Left lobe of liver (tissue), 2 donors: ENCODE measurements around the gene DNAH9. TPM values are rescaled to one million over a fixed set of nuclear protein-coding genes. Genes with fewer than 3 reads are reported as not detected.

Experiments
- ATAC-seq: fragments of 200-7000 bp; cut with Tn5 transposase; one replicate; pipeline ENCODE4 v1.9.1; 2020; ENCODE audit warnings: mild to moderate bottlenecking, moderate library complexity
- DNase-seq: peaks from one replicate; pipeline ENCODE4 v3.0.0-alpha.2; 2020; ENCODE audit warnings: low spot score
- total RNA-seq: library from RNA; stranded (reverse); gene quantifications from one replicate; pipeline ENCODE4 v1.2.1, GENCODE V29; 2021
- donor health status: DM: no; HTN: no; CAD: no; lungs with moderate emphysema.
- donor health status: DM: no; HTN: yes; CAD: no.

Gene DNAH9, protein sequence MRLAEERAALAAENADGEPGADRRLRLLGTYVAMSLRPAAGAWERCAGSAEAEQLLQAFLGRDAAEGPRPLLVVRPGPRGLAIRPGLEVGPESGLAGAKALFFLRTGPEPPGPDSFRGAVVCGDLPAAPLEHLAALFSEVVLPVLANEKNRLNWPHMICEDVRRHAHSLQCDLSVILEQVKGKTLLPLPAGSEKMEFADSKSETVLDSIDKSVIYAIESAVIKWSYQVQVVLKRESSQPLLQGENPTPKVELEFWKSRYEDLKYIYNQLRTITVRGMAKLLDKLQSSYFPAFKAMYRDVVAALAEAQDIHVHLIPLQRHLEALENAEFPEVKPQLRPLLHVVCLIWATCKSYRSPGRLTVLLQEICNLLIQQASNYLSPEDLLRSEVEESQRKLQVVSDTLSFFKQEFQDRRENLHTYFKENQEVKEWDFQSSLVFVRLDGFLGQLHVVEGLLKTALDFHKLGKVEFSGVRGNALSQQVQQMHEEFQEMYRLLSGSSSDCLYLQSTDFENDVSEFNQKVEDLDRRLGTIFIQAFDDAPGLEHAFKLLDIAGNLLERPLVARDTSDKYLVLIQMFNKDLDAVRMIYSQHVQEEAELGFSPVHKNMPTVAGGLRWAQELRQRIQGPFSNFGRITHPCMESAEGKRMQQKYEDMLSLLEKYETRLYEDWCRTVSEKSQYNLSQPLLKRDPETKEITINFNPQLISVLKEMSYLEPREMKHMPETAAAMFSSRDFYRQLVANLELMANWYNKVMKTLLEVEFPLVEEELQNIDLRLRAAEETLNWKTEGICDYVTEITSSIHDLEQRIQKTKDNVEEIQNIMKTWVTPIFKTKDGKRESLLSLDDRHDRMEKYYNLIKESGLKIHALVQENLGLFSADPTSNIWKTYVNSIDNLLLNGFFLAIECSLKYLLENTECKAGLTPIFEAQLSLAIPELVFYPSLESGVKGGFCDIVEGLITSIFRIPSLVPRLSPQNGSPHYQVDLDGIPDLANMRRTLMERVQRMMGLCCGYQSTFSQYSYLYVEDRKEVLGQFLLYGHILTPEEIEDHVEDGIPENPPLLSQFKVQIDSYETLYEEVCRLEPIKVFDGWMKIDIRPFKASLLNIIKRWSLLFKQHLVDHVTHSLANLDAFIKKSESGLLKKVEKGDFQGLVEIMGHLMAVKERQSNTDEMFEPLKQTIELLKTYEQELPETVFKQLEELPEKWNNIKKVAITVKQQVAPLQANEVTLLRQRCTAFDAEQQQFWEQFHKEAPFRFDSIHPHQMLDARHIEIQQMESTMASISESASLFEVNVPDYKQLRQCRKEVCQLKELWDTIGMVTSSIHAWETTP (N-terminal part only)
- 0.20 TPM for total RNA-seq

GRCh38 chr17:11598274-11599221 lies at the start of gene DNAH9:
Gene DNAH9 (plus strand): TSS chr17:11598470. CDS start chr17:11598499, 29 bp downstream.
- ATAC-seq = peak; percentile 98

DNA sequence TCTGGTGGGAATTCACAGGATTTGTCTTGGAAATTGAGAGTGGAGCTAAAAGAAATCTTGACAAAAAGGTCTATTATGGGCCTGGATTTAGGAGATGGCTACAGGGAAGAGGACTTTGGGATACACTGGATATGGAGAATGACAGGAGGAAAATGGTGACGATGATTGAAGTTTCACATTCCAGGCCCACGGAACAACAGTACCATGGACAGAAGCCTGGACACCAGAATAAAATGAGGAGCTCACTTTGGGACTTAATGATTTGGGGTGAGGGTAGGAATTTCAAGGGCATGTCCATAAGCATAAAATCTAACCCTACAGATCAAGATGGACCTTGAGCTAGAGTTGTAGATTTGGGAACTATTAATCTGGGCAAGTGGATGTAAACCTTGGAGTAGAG lies 47.8 kb upstream of the DNAH9 start:
- ATAC-seq = no peak
- DNase-seq = no peak

More at GRCh38 chr17:11598274-11599221, at the start of gene DNAH9:
- peak; percentile 91 for DNase-seq

DNA sequence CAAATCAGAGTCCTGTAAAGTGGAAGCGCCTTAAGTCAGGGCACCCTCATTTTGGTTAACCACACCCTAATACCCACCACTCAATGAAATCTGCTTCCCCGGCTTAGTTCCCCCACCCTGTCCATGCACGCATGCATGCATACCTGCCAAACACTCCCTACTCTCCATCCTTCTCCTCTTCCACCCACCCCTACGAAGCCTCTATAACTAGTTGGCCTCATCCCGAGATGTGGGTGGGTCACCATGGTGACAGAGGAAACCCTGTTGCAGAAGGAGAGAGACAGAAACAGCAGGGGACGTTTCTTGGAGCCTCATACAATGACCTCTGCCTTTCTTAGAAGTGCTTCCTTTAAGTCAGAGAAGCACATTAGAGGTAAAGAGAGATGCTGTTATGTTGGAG lies 46.8 kb upstream of the DNAH9 start:
- ATAC-seq = no peak
- DNase-seq = no peak

DNA sequence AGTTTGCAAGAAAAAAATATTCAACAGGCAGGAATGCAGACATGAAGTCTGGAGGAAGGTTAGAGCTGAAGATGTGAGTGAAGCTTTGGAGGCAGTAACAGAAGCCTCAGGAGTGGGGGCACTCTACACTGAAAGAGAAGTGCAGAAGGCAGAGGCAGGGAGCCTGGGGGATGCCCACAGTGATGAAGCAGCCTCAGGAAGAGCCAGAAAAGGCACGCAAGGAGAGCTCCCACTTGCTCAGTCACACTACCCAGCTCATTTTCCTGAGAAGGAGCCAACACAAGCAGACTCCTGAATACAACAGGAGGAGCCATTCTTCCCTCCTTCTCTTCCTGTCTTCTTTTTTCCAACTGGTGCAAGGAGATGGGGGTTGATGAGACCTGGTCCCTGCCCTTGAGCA lies 45.1 kb upstream of the DNAH9 start:
- DNase-seq (no peak), ATAC-seq (no peak)

- ATAC-seq (no peak), DNase-seq (no peak)
Observed at GRCh38 chr17:11554042-11554441, 44.2 kb upstream of the DNAH9 start.

GRCh38 chr17:11554542-11554941 lies 43.7 kb upstream of the DNAH9 start:
- no peak for DNase-seq
- ATAC-seq = no peak

GRCh38 chr17:11555530-11555929 lies 42.7 kb upstream of the DNAH9 start:
- ATAC-seq (no peak), DNase-seq (no peak)

DNA sequence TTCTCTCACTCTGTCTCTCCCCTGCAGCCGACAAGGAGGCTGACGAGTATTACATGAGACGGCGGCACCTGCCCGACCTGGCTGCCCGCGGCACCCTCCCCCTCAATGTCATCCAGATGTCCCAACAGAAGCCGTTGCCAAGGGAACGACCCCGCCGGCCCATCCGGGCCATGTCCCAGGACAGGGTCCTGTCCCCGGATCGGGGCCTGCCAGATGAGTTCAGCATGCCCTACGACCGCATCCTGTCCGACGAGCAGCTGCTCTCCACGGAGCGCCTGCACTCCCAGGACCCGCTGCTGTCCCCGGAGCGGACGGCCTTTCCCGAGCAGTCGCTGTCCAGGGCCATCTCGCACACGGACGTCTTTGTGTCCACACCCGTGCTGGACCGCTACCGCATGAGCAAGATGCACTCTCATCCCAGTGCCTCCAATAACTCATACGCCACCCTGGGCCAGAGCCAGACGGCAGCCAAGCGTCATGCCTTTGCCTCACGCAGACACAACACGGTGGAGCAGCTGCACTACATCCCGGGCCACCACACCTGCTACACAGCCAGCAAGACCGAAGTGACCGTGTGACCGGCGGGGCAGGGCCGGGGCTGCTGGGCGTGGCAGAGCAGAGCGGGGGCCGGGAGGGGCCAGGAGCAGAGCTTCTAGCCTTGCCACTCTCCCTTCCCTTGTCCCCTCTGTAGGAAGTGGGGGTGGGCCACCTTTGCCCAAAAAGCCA lies 40.4 kb upstream of the DNAH9 start:
- ATAC-seq (no peak), DNase-seq (no peak)

GRCh38 chr17:11558681-11559234 lies 39.5 kb upstream of the DNAH9 start:
- DNase-seq (no peak), ATAC-seq (no peak)

DNA sequence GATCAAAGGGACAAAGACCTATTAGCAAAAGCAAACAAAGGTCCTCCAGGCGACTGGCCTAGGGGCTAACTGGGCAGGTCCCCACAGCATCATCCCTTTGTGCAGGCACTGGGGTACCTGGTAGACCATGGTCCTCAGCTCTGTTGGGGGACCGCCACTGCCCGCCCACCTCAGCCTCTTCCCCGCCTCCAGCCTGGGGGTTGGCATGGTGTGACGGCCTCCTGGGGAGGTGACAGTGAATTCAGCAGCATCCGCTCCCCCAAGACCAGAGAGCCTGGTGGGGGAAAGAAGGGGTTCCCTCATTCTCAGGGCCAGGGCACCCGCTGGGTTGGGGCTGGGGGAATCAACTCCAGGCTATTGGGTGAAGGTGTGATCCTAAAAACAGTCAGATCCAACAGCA lies 38.7 kb upstream of the DNAH9 start:
- ATAC-seq (no peak), DNase-seq (no peak)

DNA sequence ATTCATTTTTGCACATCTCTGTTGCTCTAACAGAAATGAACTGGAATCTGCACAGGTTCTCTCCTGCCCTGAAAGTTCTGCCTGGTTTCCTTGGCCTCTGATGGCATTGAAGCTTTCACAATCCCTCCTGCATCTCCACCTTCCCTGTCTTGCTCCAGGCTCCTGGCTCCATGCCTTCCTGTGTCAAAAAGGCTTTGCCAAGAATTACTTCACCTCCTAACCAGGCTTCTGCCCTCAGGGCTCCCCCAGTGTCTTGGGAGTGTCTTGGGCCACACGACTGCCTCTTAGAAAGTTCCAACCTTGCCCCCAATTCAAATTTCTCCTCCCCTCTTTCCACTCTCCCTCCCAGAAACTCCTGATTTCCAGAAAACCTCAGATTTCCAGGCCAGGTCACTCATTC lies 37.0 kb upstream of the DNAH9 start:
- ATAC-seq = no peak
- no peak for DNase-seq

DNA sequence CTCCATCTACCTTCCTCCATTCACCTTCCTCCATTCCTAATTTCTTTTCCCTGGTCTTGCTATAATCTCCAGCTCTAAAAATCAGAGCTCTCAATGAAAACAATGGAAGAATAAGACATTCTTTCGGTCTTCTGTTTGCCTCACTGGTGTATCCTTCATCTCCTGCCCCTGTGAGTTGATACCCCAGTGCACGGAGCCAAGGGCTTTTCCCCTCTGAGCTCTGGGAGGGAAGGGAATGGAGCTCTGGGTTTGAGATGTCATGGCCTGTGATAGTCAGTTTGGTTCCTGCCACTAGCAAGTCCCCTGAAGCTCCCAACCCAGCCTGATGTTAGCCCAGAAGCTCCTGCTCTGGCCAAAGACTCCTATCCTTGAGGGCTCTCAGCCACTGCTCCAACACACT lies 36.6 kb upstream of the DNAH9 start:
- ATAC-seq = no peak
- no peak for DNase-seq

- DNase-seq (no peak), ATAC-seq (no peak)
Observed at GRCh38 chr17:11564589-11565380, 33.5 kb upstream of the DNAH9 start.

DNA sequence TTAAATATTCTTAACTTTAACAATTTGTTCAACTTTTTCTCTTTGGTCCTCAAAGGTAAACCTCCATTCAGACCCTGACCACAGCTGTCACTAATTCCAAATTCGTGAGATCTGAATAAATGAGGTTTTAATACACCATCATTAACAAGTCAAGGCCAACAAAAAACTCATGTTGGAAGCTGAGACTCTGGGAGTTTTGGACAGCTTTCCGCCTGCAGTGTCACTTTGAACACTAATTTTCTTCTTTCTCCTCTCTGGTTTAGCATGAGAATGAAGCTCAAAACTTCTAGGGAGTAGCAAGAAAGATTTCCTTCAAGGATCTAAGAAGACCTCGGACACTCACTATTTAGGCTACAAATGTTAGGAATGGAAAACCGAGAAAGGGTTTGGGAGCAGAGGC lies 32.7 kb upstream of the DNAH9 start:
- DNase-seq (no peak), ATAC-seq (no peak)

- DNase-seq = no peak
- no peak for ATAC-seq
Observed at GRCh38 chr17:11578998-11579397, 19.3 kb upstream of the DNAH9 start.

DNA sequence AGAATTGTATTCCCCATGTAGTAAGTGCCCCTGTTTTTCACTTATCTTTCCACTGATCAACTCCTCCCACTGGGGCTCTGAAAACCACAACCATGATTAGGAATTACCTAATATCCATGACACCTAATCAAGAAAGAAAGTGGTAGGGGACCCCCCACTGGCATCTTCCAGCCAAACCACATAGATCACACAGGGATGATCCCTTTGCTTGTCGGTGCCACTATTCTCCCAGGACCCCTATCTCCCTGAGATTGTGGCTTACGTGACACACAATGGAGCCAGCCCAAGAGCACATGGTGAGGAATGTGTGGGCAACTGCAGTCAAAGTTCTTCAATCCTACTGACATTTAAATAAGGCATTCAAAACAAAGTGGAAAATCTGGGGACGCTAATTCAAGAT lies 17.6 kb upstream of the DNAH9 start:
- no peak for ATAC-seq
- DNase-seq = no peak

- ATAC-seq (no peak), DNase-seq (no peak)
Observed at GRCh38 chr17:11582217-11582616, 16.1 kb upstream of the DNAH9 start.

DNA sequence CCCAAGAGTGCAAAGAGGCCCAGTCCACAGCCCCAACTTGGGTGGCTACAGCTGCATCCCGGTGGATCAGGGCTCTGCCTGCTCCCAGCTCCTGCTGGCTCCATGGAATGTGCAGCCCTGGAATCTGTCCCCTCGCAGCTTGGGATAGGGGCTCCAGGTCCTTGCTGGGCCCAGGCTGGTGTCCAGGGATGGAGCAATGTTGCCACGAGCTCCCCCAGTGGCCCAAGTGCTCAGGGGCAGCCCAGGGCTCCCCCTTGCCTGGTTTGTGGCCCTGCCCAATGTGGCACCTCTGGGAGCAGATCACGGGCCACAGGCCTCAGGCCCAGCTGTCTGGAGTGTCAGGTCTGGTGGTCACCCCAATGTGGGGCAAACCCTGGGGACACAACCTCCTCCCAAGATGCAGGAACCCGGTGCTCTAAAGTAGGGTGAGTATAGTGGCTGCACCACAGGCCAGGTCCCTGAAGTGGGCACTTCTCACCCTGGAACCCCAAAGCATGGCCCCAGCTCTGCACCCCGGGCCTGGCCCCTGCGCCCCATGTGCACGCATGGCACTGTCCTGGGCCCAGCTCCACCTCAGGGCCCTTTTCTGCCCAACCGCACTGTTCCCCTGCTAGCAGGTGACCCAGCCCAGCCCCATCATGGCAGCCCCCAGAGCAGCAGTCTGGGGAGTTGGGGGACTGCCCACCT lies 14.8 kb upstream of the DNAH9 start:
- no peak for ATAC-seq

More for the DNA sequence above, 14.8 kb upstream of the DNAH9 start:
- no peak for DNase-seq
